SH-SY5Y (cell line): ENCODE results near the gene MTUS2.

Source experiments
- GATA2 ChIP-seq: IDR thresholded peaks from 2 replicates; pipeline ENCODE4 v1.6.1; 2011; ENCODE audit warnings: mild to moderate bottlenecking, low read depth, low read length
- GATA3 ChIP-seq: IDR thresholded peaks from 2 replicates; pipeline ENCODE4 v1.6.1; 2011; ENCODE audit warnings: low read depth, mild to moderate bottlenecking, low read length, moderate library complexity

DNA sequence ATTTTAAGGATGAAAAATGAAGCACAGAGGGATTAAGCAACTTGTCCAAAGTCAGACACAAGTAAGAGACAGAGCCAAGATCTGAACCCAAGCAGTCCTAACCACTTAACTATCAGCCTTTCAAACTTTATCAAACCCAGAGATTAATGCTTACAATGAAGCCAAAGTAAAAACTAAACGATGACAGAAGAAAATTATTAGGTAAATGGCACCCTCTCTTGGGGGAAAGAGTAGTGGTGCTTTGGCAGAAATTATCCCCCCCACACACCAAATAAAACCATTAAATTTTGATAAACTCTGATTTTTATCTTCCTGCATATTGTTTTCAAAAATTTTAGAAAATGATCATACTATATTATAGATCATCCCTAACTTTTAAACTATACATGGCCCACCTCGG, 446.1 kb downstream of the MTUS2 start:
- TF ChIP-seq GATA2 (no peak), GATA3 (no peak)
